ENCODE results near the gene GALK1. TPM values are rescaled to one million over a fixed set of nuclear protein-coding genes. Genes with fewer than 3 reads are reported as not detected.
"Not testable (repeated sequence)": the region's sequence is repeated elsewhere in the genome, so short reads cannot be mapped to it uniquely, and the experiment has no call there.

Gene GALK1
- total RNA-seq, 2 experiments from 2014 or later, result 40.0 to 40.6 TPM

DNA sequence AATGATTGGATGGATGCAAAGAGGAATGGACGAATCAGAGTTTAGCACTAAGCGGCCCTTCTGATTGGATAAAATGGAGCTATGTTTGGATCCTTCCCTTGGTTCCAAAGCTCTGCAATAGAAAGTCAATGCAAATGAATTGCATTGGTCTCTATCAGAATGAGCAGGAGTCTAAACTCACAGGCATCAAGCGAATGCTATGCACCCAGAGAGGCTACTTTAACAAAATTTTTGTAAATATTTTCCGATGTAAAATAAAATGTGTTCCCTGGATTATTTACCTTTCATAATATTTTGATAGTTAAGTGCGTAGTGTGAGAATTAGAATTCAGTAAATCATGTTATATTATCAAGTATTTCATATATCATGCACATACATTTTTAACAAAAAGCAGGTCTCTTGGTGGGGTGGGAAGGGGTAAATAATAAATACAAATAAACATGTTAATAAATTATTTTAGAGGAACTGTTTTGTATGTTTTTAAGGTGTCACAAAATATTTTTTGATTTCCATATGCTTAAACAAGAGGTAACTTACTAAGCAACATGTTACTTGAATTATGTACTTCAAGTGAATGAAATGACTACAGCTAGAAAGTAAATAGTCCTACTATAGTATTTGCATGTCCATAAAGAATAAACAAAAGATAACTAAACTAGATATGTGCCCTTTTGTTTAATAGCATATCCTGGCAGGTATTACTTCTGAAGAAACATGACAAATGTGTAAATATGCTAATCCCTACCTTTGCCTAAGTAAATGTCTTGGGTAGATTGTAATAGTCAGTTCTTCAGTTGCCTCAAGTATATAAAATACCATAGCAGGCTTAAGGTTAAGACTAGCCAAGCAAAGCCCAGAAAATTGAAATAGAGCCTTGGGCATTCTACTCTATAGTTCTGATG is 15.2 kb upstream of the GALK1 start:
- Mint-ChIP-seq H3K4me3 (peak overlapping the region; percentile 88), H3K4me1 (peaks cover 61% of the 10 kb centered on the region), H3K36me3 (ENCODE audit: low read depth) (peaks cover 38% of the 10 kb centered on the region), H3K9me3 (no peaks in the 10 kb centered on the region), H3K27me3 (no peaks in the 10 kb centered on the region), H3K27ac (peak overlapping the region; percentile 96)
- DNase-seq, result no peak
- POLR2A ChIA-PET, result interaction anchor here (0.6 to 9.6 kb wide), 31 partner anchors 11 to 509 kb away, joined by 3 to 214 read pairs (median 5); partner anchors contain the start of genes GALK1, MIF4GD, RECQL5 and SAP30BP
- CTCF ChIA-PET, result interaction anchor here (0.5 to 2.7 kb wide), 11 partner anchors 12 to 509 kb away, joined by 3 to 21 read pairs (median 4); partner anchors contain the start of genes GALK1, MIF4GD and WBP2

DNA sequence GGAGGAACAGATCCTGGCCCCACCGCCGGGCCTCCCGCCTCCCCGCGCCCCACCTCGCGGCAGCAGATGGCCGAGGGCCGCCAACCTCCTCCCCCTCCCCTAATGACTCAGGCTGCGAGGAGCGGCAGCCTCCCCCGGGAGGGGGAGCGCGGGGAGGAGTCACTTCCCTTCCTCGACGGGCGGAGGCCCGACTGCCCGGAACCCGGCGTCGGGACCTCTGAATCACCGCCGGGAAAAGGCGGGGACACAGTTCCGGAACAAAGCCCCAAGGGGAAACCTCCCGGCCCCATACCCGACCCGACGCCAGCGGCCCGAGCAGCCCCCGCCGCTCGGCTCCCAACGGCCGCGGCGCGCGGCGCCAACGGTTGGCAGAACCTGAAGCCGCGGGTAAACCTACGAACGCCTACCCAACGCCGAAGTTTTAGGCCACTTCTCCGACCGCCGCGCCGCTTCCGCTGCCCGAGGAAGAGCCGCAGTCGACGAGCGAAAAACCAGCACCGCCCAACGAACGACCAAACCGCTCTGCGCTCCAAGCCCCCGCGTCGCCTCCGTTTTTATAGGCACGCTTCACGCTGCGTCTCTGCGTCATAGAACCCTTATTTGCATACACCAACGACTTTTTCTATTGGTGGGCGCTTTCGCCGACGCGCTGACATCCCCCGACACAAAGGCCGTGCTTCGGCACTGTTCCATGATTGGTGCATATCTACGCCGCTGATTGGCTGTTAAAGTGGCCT is 14.4 kb upstream of the GALK1 start:
- DNase-seq, result peak; percentile 96
- H3K27me3 Mint-ChIP-seq, result no peaks in the 10 kb centered on the region
- peak overlapping the region; percentile 88 for H3K4me3 Mint-ChIP-seq
- peak overlapping the region; percentile 96 for H3K27ac Mint-ChIP-seq
- no peaks in the 10 kb centered on the region for H3K9me3 Mint-ChIP-seq
- CTCF ChIA-PET, result interaction anchor here (0.8 to 4.9 kb wide), 11 partner anchors 12 to 508 kb away, joined by 3 to 23 read pairs (median 5); partner anchors contain the start of genes GALK1, MIF4GD and WBP2
- H3K4me1 Mint-ChIP-seq, result peaks cover 58% of the 10 kb centered on the region
- POLR2A ChIA-PET, result interaction anchor here (0.6 to 9.6 kb wide), 41 partner anchors 10 to 576 kb away, joined by 3 to 214 read pairs (median 4); partner anchors contain the start of genes GALK1, MIF4GD, RECQL5 and SAP30BP
- peaks cover 40% of the 10 kb centered on the region for H3K36me3 Mint-ChIP-seq (ENCODE audit: low read depth)

DNA sequence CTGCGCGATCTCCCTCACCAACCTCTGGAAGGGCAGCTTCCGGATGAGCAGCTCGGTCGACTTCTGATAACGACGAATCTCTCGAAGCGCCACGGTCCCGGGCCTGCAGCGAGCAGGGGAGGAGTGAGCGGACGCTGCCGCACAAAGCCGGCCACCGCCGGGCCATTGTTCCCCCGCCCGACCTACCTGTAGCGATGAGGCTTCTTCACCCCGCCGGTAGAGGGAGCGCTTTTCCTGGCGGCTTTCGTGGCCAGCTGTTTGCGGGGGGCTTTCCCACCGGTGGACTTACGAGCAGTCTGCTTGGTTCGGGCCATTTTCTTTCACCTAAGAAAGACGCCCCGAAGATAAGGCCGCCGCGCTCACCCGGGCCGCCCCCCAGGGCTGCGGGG is 13.9 kb upstream of the GALK1 start:
- Mint-ChIP-seq H3K27ac (peak overlapping the region; percentile 96), H3K9me3 (no peaks in the 10 kb centered on the region), H3K36me3 (ENCODE audit: low read depth) (peaks cover 41% of the 10 kb centered on the region), H3K4me1 (peaks cover 54% of the 10 kb centered on the region), H3K27me3 (no peaks in the 10 kb centered on the region), H3K4me3 (peak overlapping the region; percentile 88)
- ChIA-PET POLR2A (interaction anchor here (0.6 to 9.6 kb wide), 19 partner anchors 9 to 576 kb away, joined by 3 to 214 read pairs (median 4); partner anchors contain the start of genes GALK1, SLC25A19, TRIM65 and UNC13D), CTCF (interaction anchor here (0.8 to 4.9 kb wide), 7 partner anchors 14 to 263 kb away, joined by 3 to 23 read pairs (median 5); partner anchors contain the start of genes GALK1, TSEN54 and WBP2)
- DNase-seq, result peak; percentile 81

DNA sequence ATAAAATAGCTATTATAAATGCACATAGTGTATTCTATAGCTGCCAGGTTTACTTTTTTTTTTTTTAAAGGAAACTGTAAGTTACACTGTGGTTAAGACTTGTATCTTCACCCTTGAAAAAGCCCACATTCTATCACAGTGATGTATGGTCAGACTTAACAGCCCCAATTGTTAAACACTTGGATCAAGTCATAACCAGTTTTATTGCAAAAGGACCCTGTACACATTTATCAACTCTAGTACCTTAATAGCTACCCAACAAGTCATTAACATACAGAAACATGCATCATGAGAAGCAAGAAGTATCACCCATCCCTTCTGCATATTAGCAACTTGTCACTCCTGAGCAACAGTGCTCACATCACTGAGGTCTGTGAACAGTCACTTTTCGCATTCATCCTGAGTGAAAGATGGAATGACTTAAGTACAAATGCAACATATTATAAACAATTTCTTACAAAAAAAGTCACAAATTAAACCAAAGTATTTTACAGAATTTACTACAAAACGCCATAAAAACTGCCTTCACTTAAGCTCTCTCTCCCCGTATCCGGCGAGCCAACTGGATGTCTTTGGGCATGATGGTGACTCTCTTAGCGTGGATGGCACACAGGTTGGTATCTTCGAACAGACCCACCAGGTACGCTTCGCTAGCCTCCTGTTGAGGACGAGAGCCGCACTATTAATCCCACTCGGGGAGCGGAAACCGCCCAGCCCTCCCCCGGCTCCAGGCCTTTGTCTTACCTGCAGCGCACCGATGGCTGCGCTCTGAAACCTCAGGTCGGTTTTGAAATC is 13.3 kb upstream of the GALK1 start:
- peaks cover 48% of the 10 kb centered on the region for H3K4me1 Mint-ChIP-seq
- POLR2A ChIA-PET, result interaction anchor here (0.6 to 9.6 kb wide), 22 partner anchors 7 to 577 kb away, joined by 3 to 214 read pairs (median 4); partner anchors contain the start of genes GALK1, SMIM5, TRIM65 and UNC13D
- not testable (repeated sequence) for H3K27me3 Mint-ChIP-seq, H3K9me3 Mint-ChIP-seq, DNase-seq
- H3K27ac Mint-ChIP-seq, result peak overlapping the region; percentile 96
- H3K36me3 Mint-ChIP-seq (ENCODE audit: low read depth), result peaks cover 41% of the 10 kb centered on the region
- peak overlapping the region; percentile 88 for H3K4me3 Mint-ChIP-seq
- CTCF ChIA-PET, result interaction anchor here (0.8 to 4.9 kb wide), 8 partner anchors 13 to 262 kb away, joined by 3 to 23 read pairs (median 8); partner anchors contain the start of genes GALK1, TSEN54 and WBP2

DNA sequence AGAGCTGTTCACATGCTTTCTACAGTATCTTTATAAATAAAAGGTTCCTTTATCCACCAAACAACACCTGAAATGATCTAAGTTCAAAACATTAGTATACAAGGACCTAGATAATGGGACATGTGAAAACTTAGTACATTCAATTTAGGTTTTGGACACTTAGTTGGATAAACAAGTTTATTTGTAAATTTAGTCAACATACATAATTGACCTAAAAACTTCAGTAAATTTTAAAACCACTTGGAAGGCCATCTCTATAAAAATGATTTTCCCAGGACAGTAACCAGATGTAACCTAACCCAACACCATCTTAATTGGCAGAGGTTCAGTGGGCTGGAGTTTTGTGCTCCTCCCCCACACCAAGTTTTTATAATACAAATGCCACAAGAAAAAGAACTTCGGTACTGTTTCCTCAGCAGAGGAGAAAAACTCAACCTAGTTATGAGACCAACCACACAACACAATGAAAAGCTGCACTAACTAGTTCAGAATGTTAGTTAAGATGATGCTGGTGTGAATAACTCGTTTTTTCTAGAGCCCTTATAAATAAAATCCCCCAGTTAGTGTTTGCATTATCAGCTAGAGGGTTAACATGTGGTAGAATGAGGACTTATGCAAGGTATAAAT is 12.4 kb upstream of the GALK1 start:
- peaks cover 41% of the 10 kb centered on the region for H3K36me3 Mint-ChIP-seq (ENCODE audit: low read depth)
- DNase-seq, result no peak

DNA sequence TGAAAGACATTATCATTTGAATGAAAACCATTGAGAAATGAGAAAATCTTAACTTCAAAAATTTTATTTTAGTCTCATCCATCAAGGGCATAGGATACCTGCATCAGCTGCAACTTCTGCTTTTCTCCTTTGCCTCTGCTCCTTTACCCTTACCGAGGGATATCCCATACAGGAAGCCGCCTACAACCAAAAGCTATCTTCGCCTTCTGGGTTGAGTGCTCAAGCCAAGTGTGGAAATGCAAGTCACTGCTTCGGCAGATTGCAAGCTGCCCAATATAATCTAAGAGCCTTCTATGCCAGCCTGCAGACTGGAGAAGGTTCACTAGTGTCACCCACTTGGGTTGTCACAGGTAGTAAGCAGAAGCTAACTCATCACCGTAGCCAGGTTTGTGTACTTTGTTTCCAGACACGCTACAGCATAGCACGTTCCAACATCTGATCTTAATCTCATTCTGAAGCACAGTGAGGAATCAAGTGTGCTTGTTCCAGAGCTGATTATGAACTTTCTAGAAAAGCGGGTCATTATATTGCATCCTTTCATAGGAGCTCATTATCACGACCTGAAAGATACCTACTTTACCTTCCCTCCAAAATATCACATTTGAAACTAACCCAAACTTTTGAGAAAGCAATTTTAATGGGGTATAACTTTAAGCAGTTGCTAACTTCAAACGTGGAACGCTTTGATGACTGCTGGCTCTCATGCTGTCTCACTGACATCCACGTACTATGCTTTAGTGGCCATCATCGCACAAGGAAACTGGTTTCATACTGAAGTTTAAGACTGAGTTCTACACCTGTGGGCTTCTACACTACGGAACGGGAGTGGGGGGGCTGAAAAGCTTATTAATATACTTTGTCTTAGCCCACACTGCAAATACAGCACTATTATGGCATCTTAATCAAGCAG is 11.6 kb upstream of the GALK1 start:
- H3K9me3 Mint-ChIP-seq, result no peaks in the 10 kb centered on the region
- CTCF ChIA-PET, result interaction anchor here (1.0 to 4.9 kb wide), 7 partner anchors 9 to 99 kb away, joined by 3 to 23 read pairs (median 8); partner anchors contain the start of gene GALK1
- H3K4me1 Mint-ChIP-seq, result peaks cover 38% of the 10 kb centered on the region
- H3K27me3 Mint-ChIP-seq, result no peaks in the 10 kb centered on the region
- H3K36me3 Mint-ChIP-seq (ENCODE audit: low read depth), result peaks cover 41% of the 10 kb centered on the region
- peak overlapping the region; percentile 52 for H3K27ac Mint-ChIP-seq
- POLR2A ChIA-PET, result interaction anchor here (0.7 to 9.6 kb wide), 25 partner anchors 7 to 817 kb away, joined by 3 to 214 read pairs (median 5); partner anchors contain the start of genes GALK1, RECQL5, SAP30BP and SMIM5
- DNase-seq, result no peak
- H3K4me3 Mint-ChIP-seq, result peak overlapping the region; percentile 88

More for the DNA sequence above, 12.4 kb upstream of the GALK1 start:
- H3K27ac Mint-ChIP-seq, result peak overlapping the region; percentile 41
- POLR2A ChIA-PET, result interaction anchor here (0.7 to 9.6 kb wide), 21 partner anchors 8 to 144 kb away, joined by 3 to 214 read pairs (median 9); partner anchors contain the start of genes GALK1, RECQL5, SAP30BP and SMIM5
- H3K9me3 Mint-ChIP-seq, result no peaks in the 10 kb centered on the region
- H3K4me3 Mint-ChIP-seq, result peak overlapping the region; percentile 88
- H3K4me1 Mint-ChIP-seq, result peaks cover 42% of the 10 kb centered on the region
- CTCF ChIA-PET, result interaction anchor here (1.0 to 4.9 kb wide), 6 partner anchors 12 to 98 kb away, joined by 3 to 23 read pairs (median 8); partner anchors contain the start of gene GALK1
- H3K27me3 Mint-ChIP-seq, result no peaks in the 10 kb centered on the region

DNA sequence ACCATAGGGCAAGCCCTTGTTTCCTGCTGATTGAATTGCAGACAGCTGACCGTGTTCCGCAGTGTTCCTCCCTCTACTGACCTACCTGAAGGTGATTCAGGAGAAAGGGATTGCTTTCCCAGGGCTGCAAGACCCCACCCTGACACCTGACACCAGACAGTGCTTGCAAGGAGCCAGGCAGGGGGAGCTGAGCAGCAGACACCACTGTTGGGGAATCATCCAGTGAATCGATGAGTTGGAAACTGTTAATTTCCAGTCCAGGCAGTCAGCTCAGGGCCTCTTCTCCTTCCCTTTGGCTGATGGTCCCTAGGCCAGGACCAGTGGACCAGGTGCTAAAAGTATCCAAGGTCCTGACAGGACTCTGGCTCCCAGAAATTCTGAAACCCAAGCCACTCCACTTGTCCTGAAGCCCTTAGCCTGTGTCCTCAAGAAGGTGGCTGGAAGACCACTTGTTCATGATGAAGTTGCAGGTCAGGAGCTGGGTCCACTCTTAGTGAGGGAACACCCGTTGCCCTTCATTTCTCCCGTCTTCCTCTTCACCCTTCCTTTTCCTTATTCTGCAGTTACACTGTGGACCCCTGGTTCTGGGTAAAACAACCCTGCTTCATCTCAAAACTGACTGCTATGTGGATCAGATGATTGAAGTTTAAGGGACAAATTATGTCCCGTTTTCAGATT is 10.1 kb upstream of the GALK1 start:
- H3K4me3 Mint-ChIP-seq, result no peak overlapping the region
- peaks cover 34% of the 10 kb centered on the region for H3K4me1 Mint-ChIP-seq
- ChIA-PET POLR2A (interaction anchor here (0.8 to 9.6 kb wide), 16 partner anchors 10 to 259 kb away, joined by 3 to 214 read pairs (median 16); partner anchors contain the start of genes GALK1, TRIM65, TSEN54 and UNC13D), CTCF (interaction anchor here (1.1 to 4.9 kb wide), 3 partner anchors 9 to 72 kb away, joined by 4 to 23 read pairs (median 12); partner anchors contain the start of gene GALK1)
- H3K27me3 Mint-ChIP-seq, result no peaks in the 10 kb centered on the region
- no peaks in the 10 kb centered on the region for H3K9me3 Mint-ChIP-seq
- no peak for DNase-seq
- peak overlapping the region; percentile 38 for H3K27ac Mint-ChIP-seq
- peaks cover 41% of the 10 kb centered on the region for H3K36me3 Mint-ChIP-seq (ENCODE audit: low read depth)

DNA sequence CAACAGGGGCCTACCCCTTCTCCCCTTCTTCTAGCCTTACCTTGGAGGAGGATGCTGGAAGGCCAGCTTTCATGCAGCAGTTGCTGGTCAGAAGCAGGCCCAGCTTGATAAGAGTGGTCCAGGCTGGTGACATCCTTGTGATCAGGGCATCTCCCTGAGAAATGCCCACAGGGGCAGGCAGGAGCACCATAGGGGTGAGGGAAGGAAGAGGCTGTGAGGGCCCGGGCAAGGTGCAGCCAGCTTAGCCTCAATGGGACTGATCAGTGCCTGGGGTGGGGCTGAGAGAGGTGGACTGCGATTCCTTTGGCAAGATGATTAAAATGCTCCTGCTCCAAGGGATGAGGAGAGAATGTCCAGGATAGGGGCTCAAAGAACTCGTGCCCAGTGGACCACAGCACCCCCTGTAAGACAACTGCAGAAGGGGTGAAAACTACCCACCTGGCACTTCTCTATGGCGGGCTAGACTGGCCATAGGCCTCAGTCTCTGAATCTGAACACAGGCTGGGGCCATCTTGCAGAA is 9.5 kb upstream of the GALK1 start:
- Mint-ChIP-seq H3K9me3 (no peaks in the 10 kb centered on the region), H3K4me1 (peaks cover 30% of the 10 kb centered on the region), H3K27ac (no peak overlapping the region), H3K4me3 (no peak overlapping the region), H3K36me3 (ENCODE audit: low read depth) (peaks cover 39% of the 10 kb centered on the region), H3K27me3 (no peaks in the 10 kb centered on the region)
- DNase-seq, result no peak
- ChIA-PET POLR2A (interaction anchor here (0.8 to 9.6 kb wide), 12 partner anchors 11 to 235 kb away, joined by 3 to 214 read pairs (median 33); partner anchors contain the start of genes GALK1, TRIM65, UNC13D and UNK), CTCF (interaction anchor here (4.9 kb wide), 1 partner anchor 21 kb away, joined by 23 read pairs; no protein-coding TSS in a partner anchor)

DNA sequence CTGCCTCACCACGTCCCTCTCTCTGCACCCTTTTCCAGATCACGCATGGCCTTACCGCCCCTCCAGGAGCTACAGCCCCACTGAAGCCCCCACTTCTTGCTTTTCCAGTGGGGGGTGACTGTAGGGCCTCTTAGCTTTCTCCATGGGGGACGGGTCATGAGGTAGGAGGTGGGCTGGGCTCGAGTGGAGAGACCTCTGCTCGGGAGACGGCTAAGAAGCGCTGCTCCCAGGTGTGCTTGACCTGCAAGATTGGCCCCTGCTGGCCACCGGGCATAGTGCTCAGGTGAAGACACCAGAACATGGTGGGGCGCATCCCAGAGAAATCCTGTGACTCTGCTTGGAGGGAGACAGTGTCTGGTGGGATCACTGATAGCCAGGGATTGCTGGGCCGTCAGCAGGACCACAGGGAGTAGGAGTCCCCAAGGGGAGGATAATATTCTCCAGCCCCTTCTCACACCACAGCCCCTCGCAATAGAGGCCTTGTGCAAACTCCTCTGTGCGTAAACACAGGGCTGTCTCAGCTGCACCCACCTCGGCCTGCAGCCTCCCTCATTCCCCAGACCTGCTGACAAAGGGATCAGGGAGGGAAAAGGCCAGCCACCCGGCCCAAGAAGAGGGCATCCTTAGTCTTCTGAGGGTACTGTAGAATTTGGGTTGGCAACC is 8.9 kb upstream of the GALK1 start:
- H3K27ac Mint-ChIP-seq, result no peak overlapping the region
- POLR2A ChIA-PET, result interaction anchor here (1.0 to 9.6 kb wide), 10 partner anchors 11 to 131 kb away, joined by 3 to 214 read pairs (median 50); partner anchors contain the start of genes GALK1, MRPL38, TRIM65 and UNC13D
- no peak for DNase-seq

More for the DNA sequence above, 8.9 kb upstream of the GALK1 start:
- Mint-ChIP-seq H3K4me1 (peaks cover 30% of the 10 kb centered on the region), H3K4me3 (no peak overlapping the region), H3K9me3 (no peaks in the 10 kb centered on the region), H3K36me3 (ENCODE audit: low read depth) (peaks cover 37% of the 10 kb centered on the region), H3K27me3 (no peaks in the 10 kb centered on the region)
- CTCF ChIA-PET, result interaction anchor here (1.5 to 2.2 kb wide), 4 partner anchors 9 to 75 kb away, joined by 3 to 9 read pairs (median 6); no protein-coding TSS in a partner anchor
